ENCODE results near the gene SH3BP4. TPM values are rescaled to one million over a fixed set of nuclear protein-coding genes. Genes with fewer than 3 reads are reported as not detected.

Gene SH3BP4
- total RNA-seq, 4 donors from 2014 or later = 13.5 to 28.4 (median 20.1) TPM

- no peak for DNase-seq
- Histone ChIP-seq H3K9me3 (no peaks in the 10 kb centered on the region), H3K27ac (no peak overlapping the region), H3K27me3 (no peaks in the 10 kb centered on the region), H3K4me1 (no peaks in the 10 kb centered on the region), H3K4me3 (no peak overlapping the region), H3K36me3 (no peaks in the 10 kb centered on the region)
- intact Hi-C loops (cut with DNase I; ENCODE audit: low total_unique reads) = no loop called here
- TF ChIP-seq, protein P1, sequence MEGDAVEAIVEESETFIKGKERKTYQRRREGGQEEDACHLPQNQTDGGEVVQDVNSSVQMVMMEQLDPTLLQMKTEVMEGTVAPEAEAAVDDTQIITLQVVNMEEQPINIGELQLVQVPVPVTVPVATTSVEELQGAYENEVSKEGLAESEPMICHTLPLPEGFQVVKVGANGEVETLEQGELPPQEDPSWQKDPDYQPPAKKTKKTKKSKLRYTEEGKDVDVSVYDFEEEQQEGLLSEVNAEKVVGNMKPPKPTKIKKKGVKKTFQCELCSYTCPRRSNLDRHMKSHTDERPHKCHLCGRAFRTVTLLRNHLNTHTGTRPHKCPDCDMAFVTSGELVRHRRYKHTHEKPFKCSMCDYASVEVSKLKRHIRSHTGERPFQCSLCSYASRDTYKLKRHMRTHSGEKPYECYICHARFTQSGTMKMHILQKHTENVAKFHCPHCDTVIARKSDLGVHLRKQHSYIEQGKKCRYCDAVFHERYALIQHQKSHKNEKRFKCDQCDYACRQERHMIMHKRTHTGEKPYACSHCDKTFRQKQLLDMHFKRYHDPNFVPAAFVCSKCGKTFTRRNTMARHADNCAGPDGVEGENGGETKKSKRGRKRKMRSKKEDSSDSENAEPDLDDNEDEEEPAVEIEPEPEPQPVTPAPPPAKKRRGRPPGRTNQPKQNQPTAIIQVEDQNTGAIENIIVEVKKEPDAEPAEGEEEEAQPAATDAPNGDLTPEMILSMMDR (IDR thresholded peaks at IDR 0.05) = no peak
- no peak for TF ChIP-seq POLR2A (IDR thresholded peaks at IDR 0.05)
Observed at GRCh38 chr2:235091421-235091820, 139.6 kb downstream of the SH3BP4 start.

- no peaks in the 10 kb centered on the region for H3K27me3 ChIP-seq
- no peaks in the 10 kb centered on the region for H3K36me3 ChIP-seq
- H3K9me3 ChIP-seq = no peaks in the 10 kb centered on the region
- H3K27ac ChIP-seq = no peak overlapping the region
- no peak for DNase-seq
- no peak overlapping the region for H3K4me3 ChIP-seq
- no peak for TF ChIP-seq POLR2A (IDR thresholded peaks at IDR 0.05)
- no peaks in the 10 kb centered on the region for H3K4me1 ChIP-seq
- intact Hi-C loops (cut with DNase I; ENCODE audit: low total_unique reads) = no loop called here
Observed at GRCh38 chr2:235091983-235092382, 140.2 kb downstream of the SH3BP4 start.

- TF ChIP-seq POLR2A (IDR thresholded peaks at IDR 0.05) = no peak
- Histone ChIP-seq H3K4me1 (no peaks in the 10 kb centered on the region), H3K36me3 (no peaks in the 10 kb centered on the region), H3K27ac (no peak overlapping the region), H3K27me3 (no peaks in the 10 kb centered on the region), H3K9me3 (no peaks in the 10 kb centered on the region), H3K4me3 (no peak overlapping the region)
- intact Hi-C loops (cut with DNase I; ENCODE audit: low total_unique reads) = no loop called here
- DNase-seq = no peak
Observed at GRCh38 chr2:235092433-235093223, 140.8 kb downstream of the SH3BP4 start.

GRCh38 chr2:235094457-235094856 is 142.6 kb downstream of the SH3BP4 start:
- TF ChIP-seq, protein P1 (IDR thresholded peaks at IDR 0.05) = no peak
- TF ChIP-seq POLR2A (IDR thresholded peaks at IDR 0.05) = no peak
- Histone ChIP-seq H3K27ac (no peak overlapping the region), H3K27me3 (no peaks in the 10 kb centered on the region), H3K36me3 (no peaks in the 10 kb centered on the region), H3K4me3 (no peak overlapping the region), H3K4me1 (no peaks in the 10 kb centered on the region), H3K9me3 (no peaks in the 10 kb centered on the region)
- intact Hi-C loops (cut with DNase I; ENCODE audit: low total_unique reads) = no loop called here
- DNase-seq = no peak

GRCh38 chr2:235095569-235095968 is 143.8 kb downstream of the SH3BP4 start:
- Histone ChIP-seq H3K27ac (no peak overlapping the region), H3K36me3 (no peaks in the 10 kb centered on the region), H3K27me3 (no peaks in the 10 kb centered on the region), H3K4me1 (no peaks in the 10 kb centered on the region), H3K4me3 (no peak overlapping the region), H3K9me3 (no peaks in the 10 kb centered on the region)
- intact Hi-C loops (cut with DNase I; ENCODE audit: low total_unique reads) = no loop called here
- no peak for DNase-seq
- TF ChIP-seq, protein P1 (IDR thresholded peaks at IDR 0.05) = no peak
- no peak for TF ChIP-seq POLR2A (IDR thresholded peaks at IDR 0.05)

GRCh38 chr2:235096447-235096846 is 144.6 kb downstream of the SH3BP4 start:
- no peaks in the 10 kb centered on the region for H3K4me1 ChIP-seq
- intact Hi-C loops (cut with DNase I; ENCODE audit: low total_unique reads) = no loop called here
- H3K27me3 ChIP-seq = no peaks in the 10 kb centered on the region
- DNase-seq = no peak
- no peak overlapping the region for H3K27ac ChIP-seq
- no peaks in the 10 kb centered on the region for H3K36me3 ChIP-seq
- no peaks in the 10 kb centered on the region for H3K9me3 ChIP-seq
- no peak overlapping the region for H3K4me3 ChIP-seq
- no peak for TF ChIP-seq POLR2A (IDR thresholded peaks at IDR 0.05)
- TF ChIP-seq, protein P1 (IDR thresholded peaks at IDR 0.05) = no peak

Measured in uterus (tissue), 4 donors.